Stimulated activated CD8-positive, alpha-beta memory T cell treated with anti-CD3 and anti-CD28 coated beads, Interleukin-15, amount 100 ng/mL, for 1 hour (primary cell): ENCODE results near the gene SPTBN1.
"Not testable (repeated sequence)": the region's sequence is repeated elsewhere in the genome, so short reads cannot be mapped to it uniquely, and the experiment has no call there.

Experiments used
- DNase-seq: peaks from one replicate; pipeline ENCODE4 v3.0.0-alpha.2; 2020; ENCODE audit warnings: low read depth

Gene SPTBN1

DNA sequence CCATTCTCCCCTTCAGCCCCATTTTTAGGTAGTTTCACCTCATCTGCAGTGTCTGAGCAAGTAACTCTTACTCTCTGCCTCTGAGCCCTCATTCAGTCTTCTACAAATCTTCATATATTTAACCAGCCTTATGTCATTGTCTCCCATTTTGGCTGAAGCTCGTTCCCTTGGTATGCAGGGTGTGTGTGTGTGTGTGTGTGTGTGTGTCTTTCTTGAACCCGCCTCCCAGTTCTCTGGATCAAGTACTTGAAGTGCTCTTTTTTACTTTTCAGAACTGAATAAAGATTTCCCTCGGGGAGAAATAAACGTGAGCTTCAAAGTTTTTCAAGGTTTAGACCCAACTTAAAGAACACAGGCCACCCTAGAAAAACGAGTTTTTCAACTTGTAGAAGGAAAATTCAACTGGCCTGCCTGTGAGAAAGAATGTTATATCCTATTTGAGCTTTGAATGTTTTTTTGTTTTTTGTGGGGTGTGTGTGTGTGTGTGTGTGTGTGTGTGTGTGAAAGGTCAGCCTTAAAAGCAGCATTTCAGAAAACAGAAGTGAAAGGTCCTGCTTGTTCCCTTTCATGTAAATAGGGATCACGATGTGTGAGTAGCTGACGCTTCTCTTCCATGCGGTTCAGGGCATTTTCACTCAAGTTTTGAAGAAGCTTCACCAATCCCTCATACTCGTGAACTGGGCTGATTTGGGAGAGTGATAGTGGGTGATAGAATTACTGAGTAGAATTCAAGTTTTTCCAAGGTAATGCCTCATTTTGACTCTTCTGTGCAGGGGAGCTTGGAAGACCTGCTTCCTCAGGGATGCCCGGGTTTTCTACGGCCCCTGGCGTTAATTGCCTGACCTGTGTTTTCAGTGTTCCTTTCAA, 216.7 kb downstream of the SPTBN1 start:
- no peak for DNase-seq

DNA sequence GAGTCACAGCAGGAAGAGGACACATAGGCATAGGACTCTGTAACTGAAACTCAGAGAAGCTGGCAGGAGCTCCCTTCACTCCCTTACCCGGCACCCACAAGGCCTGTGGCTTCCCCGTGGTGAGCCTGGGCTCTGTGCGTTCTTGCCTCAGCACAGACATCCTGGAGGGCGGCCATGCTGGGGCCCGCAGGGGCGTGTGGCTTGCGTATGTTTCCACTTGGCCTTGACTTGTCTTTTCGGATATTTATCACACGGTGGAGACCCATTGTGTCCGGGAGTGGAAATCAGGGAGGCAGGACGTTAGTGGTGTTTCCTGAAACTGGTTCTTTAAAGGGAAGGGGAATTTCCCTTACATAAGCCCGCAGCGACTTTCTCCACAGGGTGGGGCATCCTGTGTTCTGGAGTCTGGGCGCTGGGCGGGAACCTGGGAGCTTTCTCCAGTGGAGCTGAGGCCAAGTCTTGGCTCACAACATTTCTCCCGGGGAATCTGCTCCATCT, 217.4 kb downstream of the SPTBN1 start:
- DNase-seq = no peak

DNA sequence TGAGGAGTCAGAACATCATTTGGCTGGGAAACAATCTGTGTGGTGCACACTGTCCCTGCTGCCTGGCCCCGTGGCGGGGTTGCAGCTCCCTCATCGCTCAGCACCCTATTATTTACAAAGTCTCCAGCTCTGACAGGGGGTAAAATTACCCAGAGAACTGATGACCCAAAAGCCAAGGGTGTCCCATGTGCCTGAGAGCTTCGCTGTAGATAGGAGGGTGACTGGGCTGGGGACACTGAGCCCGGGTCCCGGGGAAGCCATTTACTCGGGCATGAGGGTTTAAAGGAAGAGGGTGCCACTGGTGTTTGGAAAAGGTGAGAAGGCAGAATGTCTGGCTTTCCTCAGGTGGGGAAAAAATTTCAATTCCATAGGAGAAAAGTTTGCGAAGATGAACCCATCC, 219.2 kb downstream of the SPTBN1 start:
- DNase-seq = no peak

DNA sequence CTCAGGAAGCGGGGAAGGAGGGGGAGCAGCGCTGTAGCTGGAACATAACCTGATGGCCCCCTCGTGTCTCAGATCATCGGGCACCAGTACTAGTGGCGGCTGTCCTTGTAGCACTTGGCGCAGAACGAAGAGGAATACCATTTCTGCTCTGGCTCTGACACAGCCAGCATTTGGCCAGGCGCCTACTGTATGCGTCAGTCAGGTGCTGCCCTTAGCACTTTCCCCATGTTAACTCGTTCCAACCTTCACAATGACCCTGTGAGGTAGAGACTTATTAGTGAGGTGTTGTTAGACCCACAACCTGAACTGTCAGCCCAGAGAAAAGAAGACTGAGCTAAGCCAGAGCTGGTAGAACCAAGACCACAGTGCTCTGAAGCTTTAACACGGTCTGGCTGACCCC, 219.6 kb downstream of the SPTBN1 start:
- no peak for DNase-seq

DNA sequence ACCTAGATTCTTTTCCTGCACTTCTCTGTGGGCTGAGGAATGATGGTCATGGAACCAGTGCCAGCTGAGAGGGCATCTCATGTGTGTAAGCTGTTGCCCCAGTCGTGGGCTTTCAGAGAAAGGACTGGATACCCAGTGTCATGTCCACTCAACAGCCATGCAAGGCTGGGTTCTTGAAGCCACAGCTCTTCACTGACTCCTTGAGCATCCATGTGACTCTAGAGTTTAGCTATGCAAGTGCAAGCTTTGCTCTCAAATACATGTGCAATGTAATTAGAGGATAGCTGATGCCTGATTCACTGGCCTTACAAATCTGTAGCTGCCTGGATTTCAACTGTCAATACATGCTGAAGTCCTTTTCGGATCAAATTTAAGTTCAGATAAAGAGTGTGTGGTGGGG, 220.5 kb downstream of the SPTBN1 start:
- DNase-seq = no peak

DNA sequence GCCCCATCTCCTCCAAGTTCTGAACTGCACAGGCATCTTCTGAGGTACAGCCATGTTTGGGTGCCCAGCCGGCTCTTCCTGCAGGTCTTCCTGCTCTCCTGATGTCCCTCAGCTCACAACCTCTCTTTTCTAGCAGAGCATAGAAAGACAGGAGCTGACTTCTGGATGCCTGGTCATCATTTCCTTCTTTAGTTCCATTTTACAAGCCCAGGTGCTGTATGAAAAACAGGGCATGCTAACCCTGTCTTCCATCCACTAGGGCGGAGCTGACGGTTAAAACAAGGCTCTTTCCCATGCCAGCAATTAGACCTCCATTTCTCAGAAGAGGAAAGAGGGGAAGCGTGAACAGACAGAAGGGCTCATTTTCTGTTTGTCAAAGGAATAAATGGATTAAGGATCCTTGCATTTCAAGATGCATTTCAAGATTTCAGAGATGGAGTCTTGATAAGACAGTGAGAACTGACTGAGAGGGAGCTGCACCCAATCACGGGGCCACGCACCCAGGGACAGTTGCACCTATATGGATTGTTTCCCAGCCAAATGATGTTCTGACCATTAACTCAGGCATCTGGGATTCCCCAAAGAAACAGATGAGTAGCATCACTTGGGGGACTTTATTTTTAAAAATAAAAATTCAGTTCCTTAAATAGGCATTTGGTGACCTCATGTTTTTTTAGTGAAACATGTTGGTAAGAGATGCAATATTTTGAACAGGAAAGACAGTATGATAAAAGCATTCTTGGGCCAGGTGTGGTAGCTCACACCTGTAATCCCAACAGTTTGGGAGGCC, 221.5 kb downstream of the SPTBN1 start:
- DNase-seq = no peak

DNA sequence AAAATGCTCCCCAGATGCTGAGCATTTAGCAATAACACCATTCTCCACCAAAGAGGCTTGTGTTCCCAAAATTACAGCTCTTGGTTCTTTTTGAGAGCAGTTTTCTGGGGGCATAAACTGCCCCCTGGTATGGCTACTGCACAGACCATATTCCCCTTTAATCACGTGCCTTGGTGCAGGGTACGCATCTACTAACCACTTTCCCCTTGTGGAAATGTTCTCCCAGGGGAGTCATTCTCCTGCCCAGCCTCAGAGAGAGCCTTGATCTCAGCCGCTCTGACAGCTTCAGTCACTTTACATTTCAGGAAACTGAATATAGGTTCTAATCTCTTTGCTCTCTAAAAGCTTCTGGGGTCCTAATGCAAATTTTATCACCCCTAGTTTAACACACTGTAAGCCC, 222.6 kb downstream of the SPTBN1 start:
- no peak for DNase-seq

DNA sequence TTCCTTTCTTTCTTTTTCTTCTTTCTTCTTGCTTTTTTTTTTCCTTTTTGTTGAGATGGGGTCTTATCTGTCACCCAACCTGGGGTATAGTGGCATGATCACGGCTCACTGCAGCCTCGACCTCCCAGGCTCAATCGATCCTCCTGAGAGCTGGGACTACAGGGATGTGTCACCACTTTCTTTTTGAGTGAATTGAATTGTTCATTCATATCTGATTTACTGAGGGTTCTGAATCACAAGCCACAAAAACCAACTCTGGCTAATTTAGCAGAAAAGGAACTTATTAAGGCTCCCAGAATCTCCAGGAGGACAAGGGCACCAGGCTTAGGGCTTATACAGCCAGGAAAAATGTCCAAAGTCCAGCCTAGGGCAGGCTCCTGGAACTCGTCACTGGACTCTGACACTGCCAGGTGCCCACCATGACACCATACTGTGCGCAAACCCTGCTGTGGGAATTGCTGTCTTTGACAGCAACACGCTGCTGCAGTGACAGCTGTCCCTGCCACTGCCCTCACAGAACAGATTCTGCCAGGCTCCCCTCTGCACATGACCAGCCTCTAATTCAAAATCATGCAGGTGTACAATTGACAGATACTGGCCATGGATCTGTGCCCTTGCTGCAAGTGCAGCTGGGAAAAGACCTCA, 224.4 kb downstream of the SPTBN1 start:
- no peak for DNase-seq

DNA sequence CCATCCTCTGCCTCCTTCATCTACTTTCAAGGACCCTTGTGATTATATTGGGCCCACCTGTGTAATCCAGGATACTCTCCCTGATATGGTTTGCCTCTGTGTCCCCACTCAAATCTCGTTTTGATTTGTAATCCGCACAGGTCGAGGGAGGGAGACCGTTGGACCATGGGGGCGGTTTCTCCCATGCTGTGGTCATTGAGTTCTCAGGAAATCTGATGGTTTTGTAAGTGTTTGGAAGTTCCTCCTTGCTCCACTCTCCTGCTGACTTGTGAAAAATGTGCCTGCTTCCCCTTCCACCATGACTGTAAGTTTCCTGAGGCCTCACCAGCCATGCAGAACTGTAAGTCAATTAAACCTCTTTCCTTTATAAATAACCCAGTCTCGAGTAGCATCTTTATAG, 225.3 kb downstream of the SPTBN1 start:
- no peak for DNase-seq

DNA sequence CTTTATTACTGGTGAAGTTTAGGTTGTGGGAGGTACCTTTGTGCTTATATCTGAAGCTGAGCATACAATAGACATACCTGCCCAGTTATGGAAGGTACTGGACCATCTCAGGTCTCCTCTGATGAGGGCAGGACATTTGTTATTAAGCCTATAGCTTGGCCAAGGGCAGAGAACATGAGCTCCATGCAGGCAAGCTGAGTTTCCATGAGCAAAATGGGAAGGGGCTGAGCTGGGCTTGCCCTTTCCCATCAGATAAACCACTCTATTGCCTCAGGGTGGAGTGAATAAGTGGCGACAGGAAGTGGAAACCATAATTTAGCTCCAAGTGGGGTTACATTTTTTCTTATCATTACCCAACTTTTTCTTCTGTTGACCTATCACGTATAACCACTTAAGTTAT, 227.5 kb downstream of the SPTBN1 start:
- DNase-seq = no peak

DNA sequence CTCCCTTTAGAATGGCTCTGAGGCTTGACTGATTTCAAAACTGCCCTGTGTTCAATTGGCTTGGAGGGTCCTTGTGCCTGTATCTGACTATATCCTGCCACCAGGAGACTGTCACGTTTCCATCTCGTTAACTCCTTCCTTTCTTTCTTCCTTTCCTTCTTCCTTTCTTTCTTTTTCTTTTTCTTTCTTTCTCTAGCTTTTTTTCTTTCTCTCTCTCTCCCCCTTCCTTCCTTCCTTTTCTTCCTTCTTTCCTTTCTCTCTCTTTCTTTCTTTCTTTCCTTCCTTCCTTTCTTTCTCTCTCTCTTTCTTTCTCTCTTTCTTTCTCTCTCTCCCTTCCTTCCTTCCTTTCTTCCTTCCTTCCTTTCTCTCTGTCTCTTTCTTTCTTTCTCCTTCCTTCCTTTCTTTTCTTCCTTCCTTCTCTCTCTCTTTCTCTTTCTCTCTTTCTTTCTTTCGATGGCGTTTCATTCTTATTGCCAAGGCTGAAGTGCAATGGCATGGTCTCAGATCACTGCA, 229.2 kb downstream of the SPTBN1 start:
- DNase-seq = no peak

DNA sequence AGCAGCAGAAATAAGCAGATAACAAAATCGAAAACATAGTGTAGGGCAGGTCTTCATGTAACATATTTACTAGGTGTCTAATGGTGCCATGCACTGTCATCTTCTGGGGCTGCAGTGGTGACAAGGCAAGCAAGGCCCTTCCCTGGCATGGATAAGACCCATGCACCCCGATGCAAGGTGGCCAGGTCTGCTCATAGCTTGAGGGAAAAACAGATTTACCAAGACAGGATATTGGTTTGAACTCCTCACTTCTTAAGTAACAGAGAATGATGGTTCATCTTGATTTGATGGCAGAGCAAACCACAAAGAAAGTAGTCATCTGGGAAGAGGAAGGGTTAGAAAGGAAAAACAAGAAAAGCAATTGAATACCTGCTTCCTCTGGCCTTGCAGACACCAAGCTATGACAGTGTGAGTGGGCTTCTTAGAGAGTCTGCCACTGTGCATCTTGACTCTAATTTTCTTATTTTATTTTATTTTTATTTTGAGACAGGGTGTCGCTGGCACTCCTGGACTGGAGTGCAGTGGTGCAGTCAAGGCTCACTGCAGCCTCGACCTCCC, 231.5 kb downstream of the SPTBN1 start:
- no peak for DNase-seq

DNA sequence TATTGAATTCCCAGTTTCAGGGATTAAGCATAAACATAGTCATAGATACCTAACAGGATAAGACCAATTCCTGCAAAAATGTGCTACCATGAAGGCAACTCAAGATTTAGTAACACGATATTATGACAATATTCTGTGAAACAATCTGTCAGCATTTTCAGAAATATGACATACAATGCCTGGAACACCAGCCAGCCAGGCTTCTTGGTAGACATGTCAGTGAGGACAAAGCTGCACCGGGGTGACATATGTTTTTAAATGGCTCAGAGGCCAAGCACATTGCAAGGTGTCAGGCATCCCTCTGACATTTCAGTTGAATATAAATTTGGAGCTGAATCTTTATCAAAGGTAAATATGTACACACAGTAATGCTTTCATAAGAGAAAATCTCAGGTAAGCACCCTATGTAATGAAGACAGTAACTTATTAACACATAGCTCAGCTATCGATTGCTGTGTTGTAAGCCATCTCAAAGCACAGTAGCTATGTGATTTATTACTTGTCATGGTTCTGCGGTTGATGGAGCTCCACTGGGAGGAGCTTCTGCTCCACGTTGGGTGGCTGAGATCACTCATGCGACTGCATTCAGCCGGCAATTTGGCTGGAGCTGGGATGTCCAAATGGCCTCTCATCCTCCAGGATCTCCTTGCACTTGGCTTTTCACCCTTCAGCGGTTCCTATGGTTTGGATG, 235.5 kb downstream of the SPTBN1 start:
- no peak for DNase-seq

DNA sequence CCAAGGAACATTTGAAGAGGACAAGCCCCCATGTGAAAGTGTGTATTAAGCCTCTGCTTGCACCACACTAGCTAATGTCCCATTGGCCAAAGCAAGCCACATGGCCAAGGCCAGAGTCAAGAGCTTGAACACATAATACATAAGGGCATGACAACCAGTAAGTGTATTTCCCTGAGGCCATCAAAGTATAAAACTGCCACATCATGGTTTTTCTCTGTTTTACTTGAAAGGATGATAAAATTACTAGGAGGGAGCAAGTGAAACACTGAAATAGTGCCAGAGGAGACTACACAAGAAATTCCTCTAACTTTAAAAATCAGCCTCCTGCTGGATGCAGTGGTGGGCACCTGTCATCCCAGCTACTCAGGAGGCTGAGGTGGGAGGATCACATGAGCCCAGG, 236.4 kb downstream of the SPTBN1 start:
- DNase-seq = no peak

DNA sequence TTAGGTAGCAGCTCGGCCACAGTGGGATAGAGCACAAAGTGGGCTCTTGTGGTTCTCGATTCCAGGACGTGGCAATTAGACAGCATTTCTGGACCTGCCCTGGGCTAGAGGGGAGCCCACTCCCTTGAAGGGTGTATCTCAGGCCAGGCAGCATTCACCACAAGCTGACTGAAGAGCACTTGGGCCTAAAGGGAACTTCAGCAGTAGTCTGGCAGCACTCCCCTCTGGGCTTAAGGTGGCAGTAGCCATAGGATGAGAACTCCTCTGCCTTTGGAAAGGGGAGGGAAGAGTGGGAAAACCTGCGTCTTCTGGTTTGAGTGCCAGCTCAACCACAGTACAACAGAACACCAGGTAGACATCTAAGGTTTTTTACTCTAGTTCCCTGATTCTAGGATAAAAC, 239.3 kb downstream of the SPTBN1 start:
- no peak for DNase-seq

DNA sequence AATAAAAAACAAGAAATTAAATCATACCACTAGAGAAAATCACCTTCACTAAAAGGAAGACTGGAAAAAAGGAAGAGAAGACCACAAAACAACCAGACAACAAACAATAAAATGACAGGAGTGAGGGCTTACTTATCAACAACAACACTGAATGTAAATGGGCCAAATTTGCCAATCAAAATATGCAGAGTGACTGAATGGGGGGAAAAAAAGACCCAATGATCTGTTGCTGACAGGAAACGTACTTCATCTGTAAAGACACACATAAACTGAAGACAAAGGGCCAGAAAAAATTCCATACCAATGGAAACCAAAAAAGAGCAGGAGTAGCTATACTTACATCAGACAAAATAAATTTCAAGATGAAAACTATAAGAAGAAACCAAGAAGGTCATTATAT, 241.8 kb downstream of the SPTBN1 start:
- no peak for DNase-seq

DNA sequence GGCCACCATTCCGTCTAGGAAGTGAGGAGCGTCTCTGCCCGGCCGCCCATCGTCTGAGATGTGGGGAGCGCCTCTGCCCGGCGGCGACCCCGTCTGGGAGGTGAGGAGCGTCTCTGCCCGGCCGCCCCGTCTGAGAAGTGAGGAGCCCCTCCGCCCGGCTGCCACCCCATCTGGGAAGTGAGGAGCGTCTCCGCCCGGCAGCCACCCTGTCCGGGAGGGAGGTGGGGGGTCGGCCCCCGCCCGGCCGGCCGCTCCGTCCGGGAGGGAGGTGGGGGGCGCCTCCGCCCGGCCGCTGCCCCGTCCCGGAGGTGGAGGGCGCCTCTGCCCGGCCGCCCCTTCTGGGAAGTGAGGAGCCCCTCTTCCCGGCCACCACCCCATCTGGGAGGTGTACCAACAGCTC, 242.8 kb downstream of the SPTBN1 start:
- not testable (repeated sequence) for DNase-seq

DNA sequence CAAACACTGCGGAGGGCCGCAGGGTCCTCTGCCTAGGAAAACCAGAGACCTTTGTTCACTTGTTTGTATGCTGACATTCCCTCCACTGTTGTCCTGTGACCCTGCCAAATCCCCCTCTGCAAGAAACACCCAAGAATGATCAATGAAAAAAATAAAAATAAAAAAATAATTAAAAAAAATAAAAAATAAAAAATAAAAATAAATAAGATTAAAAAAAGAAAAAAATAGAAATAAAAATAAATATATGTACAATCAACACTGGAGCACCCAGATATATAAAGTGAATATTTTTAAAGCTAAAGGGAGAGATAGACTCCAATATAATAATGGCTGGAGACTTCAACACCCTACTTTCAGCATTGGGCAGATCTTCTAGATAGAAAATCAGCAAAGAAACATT, 243.5 kb downstream of the SPTBN1 start:
- no peak for DNase-seq

DNA sequence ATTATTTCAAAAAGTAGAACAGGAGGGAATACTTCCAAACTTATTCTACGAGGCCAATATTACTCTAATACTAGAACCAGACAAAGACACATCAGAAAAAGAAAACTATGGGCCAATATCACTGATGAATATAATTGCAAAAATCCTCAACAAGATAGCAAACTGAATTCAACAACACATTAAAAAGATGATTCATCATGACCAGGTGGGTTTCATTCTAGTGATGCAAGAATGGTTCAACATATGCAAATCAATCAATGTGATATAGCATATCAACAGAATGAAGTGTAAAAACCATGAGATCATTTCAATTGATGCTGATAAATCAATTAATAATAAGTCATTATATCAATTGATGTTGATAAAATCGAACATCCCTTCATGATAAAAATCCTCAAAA, 244.9 kb downstream of the SPTBN1 start:
- DNase-seq = no peak

DNA sequence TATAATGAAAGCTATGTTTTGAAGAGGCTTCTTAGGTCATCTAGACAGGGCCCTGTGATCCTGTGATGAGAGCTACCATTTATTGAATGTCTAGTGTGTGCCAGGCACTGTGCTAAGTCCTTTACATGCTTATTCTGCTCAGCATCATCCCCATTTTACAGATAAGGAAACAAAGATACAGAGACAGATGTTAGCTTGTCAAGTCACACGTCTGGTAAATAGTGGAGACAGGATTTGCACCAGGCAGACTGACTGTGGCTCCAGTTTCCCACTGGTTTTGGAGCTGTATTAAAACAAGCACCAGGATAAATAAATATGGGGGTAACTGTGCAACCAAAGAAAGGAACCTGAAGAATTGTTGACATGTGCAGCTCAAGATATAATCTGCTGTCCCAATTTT, 248.1 kb downstream of the SPTBN1 start:
- DNase-seq = no peak
